ENCODE measurements around the gene SDR9C7.
"Not testable (repeated sequence)": the region's sequence is repeated elsewhere in the genome, so short reads cannot be mapped to it uniquely, and the experiment has no call there.

SDR9C7 gene

DNA sequence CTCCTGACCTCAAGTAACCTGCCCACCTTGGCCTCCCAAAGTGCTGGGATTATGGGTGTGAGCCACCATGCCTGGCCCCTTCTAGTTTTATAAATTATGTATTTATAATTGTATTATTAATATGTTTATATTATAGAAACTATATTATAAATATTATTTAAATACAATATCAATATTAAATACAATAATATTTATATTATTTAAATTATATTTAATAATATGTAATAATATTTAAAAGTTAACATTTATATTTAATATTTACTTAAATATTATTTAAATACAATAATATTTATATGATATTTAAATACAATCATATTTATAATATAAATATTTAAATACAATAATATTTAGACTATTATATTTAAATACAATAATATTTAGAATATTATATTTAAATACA is 20.0 kb downstream of the SDR9C7 start:
- DNase-seq, result no peak

DNA sequence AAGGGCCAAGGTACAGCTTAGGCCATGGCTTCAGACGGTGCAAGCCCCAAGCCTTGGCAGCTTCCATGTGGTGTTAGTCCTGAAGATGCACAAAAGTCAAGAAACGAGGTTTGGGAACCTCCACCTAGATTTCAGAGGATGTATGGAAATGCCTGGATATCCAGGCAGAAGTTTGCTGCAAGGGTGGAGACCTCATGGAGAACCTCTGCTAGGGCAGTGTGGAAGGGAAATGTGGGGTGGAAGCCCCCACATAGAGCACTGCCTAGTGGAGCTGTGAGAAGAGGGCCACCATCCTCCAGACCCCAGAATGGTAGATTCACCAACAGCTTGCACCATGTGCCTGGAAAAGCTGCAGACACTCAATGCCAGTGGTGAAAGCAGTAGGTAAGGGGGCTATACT is 24.8 kb downstream of the SDR9C7 start:
- DNase-seq, result not testable (repeated sequence)

DNA sequence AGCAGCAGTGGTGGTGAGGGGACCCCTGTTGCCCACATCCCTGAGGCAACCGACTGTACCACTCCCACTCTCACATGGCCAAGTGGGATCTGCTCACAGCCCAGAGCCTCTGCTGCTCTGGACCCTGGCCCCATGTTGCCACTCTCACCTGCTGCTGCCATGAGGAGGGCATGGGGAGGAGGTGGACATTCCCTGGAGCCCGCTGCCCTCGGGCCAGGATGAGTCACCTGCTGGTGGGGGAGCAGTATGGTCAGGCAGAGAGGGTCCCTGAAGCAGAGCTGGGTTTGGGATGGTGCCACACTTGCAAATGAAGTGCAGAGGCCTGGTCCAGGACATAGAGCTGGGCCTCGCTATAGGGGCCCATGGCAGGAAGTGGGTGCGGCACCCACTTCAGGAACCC is 26.1 kb downstream of the SDR9C7 start:
- DNase-seq, result no peak

DNA sequence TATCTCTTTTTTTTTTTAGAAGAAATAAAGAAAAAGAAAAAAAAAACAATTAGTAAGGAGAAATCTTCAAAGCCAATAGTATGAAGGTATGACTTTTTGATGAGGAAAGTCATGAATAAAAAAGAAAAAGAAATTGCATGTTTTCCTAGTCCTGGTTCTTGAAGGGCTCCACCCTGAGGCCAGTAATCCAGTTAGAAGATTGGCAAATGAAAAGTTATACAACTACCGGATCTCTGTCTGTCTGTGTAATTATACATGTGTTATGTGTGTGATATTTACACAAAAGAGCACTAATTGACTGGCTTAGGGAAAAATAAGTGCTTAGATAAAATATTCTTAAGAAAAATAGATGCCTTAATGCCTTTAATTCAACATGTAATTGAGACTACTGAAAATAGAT is 28.4 kb downstream of the SDR9C7 start:
- DNase-seq, result no peak

DNA sequence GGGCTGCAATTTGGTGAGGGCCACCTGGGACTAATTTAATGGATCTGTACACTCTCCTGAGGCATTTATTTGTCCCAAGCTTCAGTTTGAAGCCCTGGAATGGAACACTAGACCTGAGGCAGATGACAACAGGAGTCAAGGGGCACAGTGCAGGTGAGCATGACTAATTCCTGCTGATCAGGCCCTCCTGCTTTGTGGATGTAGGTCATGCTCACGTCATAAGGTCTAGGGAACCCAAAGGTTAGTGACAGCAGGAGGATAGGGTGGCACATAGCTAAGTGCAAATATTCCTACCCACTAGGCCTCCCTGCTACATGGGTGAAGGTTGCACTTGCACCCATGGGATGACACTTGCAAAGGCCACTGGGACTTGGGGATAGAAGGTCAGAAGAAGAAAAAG is 30.8 kb downstream of the SDR9C7 start:
- no peak for DNase-seq

DNA sequence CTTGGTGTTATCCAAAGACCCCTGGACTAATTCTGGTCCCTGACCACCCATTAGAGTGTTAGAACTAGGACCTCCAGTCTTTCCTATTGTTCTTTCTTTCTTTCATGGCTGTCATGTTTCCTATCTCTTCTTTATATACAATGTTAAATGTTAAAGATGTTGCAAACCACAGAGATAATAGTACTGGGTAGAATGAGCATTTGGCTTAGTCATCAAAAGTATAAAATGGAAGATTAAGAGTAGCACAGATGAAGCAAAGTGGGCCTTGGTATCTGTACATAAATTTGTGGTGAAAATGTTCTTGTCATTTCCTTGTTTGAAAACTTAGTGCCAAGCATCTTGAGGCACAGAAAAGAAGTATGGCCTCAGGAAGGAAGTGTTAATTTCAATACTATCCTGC is 32.9 kb downstream of the SDR9C7 start:
- not testable (repeated sequence) for DNase-seq

DNA sequence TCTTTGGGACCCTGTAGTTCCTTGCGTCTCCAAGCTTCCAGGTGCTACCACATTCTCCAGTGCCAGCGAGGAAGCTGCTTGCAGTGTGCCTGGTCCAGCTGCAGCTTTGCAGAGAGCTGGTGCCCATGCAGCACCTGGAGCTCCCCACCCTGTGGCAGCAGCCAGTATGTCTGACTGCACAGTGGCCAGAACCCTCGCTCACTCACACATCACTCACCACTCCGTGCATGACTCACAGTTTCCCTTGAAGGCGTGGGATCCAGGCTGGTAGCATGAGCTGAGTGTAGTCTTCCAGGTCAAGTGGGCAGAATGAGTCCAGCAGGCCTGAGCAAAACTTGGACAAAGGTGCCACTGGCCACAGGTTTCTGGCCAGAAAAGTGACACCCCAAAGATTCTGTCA is 33.6 kb downstream of the SDR9C7 start:
- no peak for DNase-seq

DNA sequence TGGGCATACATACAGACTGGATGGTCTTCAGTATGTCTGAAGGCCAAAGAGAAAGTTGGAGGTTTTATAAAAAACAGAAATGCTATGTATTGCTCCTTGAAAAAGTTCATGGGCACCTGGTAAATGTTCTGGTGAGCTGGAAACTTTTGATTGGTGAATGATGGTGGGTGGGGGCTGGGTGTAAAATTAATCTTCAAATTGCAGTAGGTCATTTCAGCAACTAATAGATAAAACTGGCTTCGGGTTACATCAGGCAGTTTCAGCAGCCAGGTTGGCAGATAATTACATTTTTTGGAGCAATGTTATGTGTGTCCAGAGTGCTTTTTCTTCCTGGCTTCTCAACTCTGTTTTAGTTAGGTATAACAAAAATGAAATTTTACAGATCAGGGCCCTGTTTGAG is 35.3 kb downstream of the SDR9C7 start:
- DNase-seq, result no peak

DNA sequence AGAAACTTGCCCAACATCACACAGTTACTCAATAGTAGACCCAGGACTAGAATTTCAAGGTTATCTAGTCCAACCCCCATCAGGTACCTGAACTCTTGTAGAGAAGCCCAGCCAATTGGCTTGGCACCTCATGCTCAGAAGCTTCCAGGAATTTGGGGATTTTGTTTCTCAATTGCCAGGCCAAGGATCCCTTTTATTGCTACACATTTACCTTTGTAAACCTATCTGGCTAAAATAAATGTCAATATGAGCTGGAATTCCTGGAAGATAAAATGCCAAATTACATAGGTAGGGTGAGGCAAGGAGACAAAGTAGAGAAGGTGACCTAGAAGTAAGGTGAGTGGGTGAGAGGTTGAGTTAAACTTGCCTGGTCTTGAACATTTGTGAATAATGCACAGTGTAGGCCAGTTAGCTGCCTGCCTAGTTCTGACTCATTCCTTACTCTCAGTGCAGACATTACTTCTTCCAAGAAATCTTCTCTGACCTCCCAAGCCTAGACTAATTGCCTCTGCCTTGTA is 36.3 kb downstream of the SDR9C7 start:
- DNase-seq, result no peak

DNA sequence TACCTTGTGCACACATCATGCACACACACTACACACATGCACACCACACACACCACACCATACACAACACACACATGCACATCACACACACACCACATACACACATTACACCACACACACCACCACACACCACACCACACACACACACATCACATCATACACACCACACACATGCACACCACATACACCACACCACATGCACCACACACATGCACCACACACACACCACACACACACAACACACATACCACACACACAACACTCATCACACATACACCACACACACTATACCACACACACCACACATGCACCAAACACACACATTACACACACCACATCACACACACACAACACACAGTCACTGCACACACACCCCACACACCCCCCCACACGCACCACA is 38.1 kb downstream of the SDR9C7 start:
- DNase-seq, result no peak

DNA sequence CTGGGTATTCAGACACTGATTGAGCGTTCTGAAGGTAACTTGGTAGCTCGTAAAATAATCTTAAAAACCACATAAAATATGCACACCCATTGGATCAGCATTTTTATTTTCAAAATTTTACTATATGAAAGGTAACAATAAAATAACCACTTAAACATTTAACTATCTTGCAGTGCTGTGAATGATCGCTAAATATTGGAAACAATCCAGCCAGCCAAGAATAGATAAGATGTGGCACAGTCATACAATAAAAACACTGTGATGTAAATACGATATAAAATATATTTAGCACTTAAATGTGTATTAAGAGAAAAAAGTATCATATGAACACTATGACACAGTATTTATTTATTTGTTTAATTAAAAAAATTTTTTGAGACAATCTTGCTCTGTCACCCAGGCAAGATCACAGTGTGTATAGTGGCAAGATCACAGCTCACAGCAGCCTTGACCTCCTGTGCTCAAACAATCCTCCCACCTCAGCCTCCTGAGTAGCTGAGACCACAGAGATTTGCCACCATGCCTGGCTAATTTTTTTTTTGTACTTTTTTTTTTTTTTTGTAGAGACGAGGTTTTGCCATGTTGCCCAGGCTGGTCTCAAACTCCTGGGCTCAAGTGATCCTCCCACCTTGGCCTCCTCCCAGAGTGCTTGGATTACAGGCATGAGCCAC is 39.4 kb downstream of the SDR9C7 start:
- DNase-seq, result no peak

DNA sequence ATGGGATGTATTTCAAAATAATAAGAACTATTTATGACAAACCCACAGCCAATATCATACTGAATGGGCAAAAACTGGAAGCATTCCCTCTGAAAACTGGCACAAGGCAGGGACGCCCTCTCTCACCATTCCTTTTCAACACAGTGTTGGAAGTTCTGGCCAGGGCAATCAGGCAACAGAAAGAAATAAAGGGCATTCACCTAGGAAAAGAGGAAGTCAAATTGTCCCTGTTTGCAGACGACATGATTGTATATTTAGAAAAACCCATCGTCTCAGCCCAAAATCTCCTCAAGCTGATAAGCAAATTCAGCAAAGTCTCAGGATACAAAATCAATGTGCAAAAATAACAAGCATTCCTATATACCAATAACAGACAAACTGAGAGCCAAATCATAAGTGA is 42.3 kb downstream of the SDR9C7 start:
- not testable (repeated sequence) for DNase-seq

DNA sequence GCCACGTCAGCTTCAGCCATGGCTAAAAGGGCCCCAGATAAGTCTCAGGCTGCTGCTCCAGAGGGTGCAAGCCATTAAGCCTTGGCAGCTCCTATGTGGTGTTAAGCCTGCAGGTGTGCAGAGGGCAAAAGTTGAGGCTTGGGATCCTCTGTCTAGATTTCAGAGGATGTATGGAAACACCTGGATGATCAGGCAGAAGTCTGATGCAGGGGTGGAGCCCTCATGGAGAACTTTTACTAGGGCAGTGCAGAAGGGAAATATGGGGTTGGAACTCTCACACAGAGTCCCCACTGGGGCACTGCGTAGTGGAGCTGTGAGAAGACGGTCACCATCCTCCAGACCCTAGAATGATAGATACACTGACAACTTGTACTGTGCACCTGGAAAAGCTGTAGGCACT is 47.9 kb downstream of the SDR9C7 start:
- DNase-seq, result no peak

DNA sequence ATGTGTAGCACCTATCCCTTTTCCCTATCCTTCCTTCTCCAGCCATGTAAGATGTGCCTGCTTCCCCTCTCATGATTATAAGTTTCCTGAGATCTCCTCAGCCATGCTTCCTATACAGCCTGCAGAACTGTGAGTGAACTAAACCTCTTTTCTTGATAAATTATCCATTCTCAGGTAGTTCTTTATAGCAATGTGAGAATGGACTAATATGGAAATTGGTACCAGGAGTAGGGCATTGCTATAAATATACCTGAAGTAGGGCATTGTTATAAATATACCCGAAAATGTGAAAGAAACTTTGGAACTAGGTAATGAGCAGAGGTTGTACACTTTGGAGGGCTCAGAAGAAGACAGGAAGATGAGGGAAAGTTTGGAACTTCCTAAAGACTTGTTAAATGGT is 48.9 kb downstream of the SDR9C7 start:
- DNase-seq, result no peak

DNA sequence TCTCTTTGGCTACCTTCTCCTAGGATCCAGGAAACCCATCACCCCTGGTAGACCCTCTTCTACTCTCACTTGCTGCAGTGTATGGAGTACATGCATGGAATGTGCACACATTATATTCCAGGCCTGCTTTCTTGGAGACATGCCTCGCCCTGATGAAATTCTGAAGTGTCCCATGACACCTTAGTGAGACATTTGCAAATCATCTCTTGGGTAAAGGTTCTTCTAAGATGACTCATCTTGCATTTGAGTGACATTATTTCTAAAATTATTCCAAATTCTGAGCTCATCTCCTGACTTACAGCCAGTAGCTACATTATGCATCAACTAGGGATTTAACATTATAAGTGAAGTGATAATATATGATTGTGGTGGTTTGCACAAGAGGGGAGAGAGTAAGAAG is 49.8 kb downstream of the SDR9C7 start:
- DNase-seq, result no peak

DNA sequence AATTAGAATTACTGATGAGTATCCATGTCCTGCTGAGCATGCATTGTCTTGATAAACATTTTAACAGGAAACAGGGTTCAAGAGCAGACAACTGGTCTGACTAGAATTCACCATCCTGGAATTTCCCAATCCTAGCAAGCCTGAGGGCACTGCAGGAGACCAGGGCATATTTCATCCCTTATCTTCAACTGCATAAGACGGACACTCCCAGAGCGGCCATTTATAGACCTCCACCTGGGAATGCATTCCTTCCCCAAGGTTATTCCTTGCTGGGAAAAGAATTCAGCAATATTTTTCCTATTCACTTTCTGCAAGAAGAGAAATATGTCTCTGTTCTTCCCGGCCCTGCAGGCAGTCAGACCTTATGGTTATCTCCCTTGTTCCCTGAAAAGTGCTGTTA is 51.8 kb downstream of the SDR9C7 start:
- DNase-seq, result not testable (repeated sequence)

DNA sequence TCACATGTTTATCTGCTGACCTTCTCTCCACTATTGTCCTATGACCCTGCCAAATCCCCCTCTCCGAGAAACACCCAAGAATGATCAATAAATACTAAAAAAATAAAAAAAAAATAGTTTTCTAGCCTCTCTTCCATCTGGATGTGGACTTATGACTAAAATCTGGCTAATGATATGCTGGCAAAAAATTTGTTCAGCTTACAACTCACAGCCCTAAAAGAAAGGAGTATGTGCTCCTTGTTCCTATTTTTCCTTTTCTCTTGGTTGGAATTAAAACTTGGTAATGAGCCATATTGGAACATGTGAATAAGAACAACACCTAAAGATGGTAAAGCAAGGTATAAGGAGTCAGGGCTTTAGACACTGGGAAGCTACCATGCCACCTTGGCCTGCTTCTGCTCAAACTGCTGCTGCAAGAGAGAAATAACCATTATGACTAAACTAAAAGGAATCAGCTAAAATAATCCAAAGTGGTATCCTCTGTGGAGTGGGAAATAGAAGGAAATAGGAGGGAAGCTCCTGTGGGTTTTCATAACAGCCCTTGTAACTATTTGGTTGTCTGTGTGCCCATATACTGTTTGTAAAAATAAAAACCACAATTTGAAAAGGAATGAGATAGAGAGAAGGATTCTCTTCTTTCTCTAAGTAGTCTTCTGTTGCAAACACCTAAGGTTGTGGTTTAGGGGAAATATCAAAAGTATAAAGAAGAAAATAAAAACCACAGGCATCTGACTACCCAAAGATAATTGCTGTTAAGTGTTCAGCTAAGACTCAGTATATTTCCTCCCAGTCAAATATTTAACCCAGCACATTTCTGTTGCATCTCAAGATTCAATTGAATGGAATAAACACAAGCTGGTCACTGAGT is 53.8 kb downstream of the SDR9C7 start:
- no peak for DNase-seq

DNA sequence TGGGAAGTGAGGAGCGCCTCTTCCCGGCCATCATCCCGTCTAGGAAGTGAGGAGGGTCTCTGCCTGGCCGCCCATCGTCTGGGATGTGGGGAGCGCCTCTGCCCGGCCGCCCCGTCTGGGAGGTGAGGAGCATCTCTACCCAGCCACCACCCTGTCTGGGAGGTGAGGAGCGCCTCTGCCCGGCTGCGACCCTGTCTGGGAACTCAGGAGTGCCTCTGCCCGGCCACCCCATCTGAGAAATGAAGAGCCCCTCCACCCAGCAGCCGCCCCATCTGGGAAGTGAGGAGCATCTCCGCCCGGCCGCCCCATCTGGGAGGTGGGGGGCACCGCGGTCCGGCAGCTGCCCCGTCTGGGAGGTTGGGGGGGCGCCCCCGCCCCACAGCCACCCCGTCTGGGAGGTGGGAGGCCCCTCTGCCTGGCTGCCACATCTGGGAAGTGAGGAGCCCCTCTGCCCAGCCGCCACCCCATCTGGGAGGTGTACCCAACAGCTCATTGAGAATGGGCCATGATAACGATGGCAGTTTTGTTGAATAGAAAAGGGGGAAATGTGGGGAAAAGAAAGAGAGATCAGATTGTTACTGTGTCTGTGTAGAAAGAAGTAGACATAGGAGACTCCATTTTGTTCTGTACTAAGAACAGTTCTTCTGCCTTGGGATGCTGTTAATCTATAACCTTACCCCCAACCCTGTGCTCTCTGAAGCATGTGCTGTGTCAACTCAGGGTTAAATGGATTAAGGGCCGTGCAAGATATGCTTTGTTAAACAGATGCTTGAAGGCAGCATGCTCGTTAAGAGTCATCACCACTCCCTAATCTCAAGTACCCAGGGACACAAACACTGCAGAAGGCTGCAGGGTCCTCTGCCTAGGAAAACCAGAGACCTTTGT is 54.7 kb downstream of the SDR9C7 start:
- not testable (repeated sequence) for DNase-seq

DNA sequence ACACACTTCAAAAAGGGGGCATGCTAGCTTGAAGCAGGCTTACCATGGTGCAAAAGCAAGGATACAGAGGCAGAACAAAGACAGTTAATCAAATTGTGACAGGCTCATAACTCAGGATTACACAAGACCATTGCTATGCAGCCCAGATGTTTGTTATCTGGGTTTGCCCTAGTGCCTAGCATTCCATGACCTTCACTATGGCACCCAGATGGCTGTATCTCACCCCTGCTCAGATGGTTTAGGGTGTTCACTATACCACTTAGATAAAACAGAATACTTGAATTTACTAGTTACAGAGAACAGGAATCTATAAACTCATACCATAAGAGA is 56.2 kb downstream of the SDR9C7 start:
- DNase-seq, result no peak

DNA sequence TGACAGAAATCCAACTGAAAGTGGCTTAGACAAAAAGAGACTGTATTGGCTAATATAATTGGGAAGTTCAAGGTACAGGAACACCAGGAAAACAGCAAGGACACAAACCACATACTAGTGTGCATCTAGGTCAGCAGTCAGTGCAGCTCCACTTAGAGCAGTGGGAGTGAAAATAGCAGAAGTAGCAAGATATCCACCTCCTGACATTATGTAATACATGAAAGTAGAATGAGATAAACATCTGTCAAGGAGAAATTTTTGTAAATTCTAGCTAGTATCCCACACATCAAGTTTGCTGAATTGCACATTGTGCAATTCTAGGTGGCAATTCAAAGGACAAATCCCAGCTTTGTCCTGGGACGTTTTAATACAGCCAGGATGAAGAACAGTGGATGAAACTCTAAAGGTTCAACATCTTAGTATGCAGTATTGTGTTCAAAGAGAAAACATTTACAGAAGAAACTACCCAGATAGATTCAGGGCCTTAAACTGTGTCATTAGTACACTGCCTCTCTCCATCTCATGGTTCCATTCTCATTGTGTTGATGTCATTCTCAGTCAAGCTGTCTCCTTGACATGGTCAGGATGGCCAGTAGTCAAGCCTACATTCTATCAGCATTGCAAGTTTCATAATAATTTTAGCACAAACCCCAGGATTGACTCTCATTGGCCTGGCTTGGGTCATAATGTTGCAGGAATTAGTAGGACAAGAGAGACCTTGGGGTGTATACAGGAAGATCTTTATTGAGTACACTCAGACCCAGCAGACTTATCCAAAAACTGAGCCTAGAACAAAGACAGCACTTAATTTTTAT is 56.8 kb downstream of the SDR9C7 start:
- DNase-seq, result no peak

DNA sequence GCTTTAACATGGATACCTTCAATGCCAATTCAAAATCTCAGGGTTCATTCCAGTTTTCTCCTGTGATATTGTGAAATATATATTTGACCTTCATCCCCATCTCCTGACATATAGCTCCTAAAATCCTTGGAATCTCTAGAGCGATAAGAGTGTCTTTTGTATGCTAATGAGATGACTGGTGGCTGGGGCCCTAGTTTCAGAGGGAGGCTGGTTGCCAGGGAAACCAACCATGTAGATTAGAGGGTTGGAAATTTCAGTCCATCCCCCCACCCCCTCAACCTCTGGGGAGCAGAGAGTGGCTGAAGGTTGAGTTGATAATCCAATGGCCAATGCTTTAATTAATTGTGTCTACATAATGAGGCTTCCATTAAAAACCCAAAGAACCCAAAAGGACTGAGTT is 59.4 kb downstream of the SDR9C7 start:
- DNase-seq, result no peak

DNA sequence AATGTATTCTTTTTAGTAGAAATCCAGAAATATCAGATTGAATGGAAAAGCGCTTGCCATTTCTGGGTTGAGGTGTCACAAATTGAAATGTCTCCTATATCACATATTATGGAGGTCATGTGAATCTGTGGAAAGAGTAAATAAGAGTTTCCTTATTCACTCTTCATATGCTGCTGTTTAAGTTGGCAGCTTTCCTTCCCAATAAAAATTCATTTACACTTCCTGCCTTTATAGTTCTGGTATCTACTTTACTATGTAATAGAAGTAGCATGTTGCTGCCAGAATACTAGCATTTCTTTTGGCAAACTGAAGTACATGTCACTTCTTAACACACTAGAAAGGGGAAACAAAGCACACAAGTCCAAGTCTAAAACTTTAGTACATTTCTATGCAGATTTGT is 60.8 kb downstream of the SDR9C7 start:
- no peak for DNase-seq

Measured in bone marrow (tissue), 2 donors.